Right atrium auricular region (tissue), 2 donors: Measurements from ENCODE around the gene NTPCR. TPM values are rescaled to one million over a fixed set of nuclear protein-coding genes. Genes with fewer than 3 reads are reported as not detected.
A peak's percentile ranks its signal among the peaks of the same experiment; 100 is the strongest.

Experiments used
- DNase-seq: peaks from one replicate; pipeline ENCODE4 v3.0.0-alpha.2; 2019; ENCODE audit warnings: low spot score
- H3K27ac ChIP-seq, 2 donors: fragments of 200-600 bp; sonication (generic); 1 replicate in 1 of 2; 2 replicates in 1 of 2; pipeline ENCODE4 v1.5.1; 2016 to 2019
- H3K27me3 ChIP-seq, 2 donors: fragments of 200-600 bp; sonication (generic); one replicate each; pipeline versions ENCODE4 v1.5.1 to v1.6.0; 2017 to 2019
- H3K36me3 ChIP-seq: fragments of 200-600 bp; sonication (generic); one replicate; pipeline ENCODE4 v1.5.1; 2016
- H3K4me1 ChIP-seq, 2 donors: fragments of 200-600 bp; sonication (generic); one replicate each; pipeline versions ENCODE4 v1.5.1 to v1.6.0; 2017 to 2019
- H3K4me3 ChIP-seq, 2 donors: fragments of 200-600 bp; sonication (generic); 1 replicate in 1 of 2; 2 replicates in 1 of 2; pipeline ENCODE4 v1.5.1; 2017 to 2019; ENCODE audit warnings: mild to moderate bottlenecking in 1 of 2, moderate library complexity in 1 of 2
- H3K9me3 ChIP-seq, 2 donors: fragments of 200-600 bp; sonication (generic); one replicate each; pipeline ENCODE4 v1.5.1; 2019
- CTCF ChIP-seq, 2 donors: fragments of 200-600 bp; sonication (generic); IDR thresholded peaks; one replicate each; pipeline ENCODE4 v1.5.1; 2019; ENCODE audit warnings: antibody characterized with exemption in 2 of 2
- total RNA-seq, 2 donors: library from RNA; depleted of rRNA; stranded (reverse); fragments of >200 nt; gene quantifications; one replicate each; pipeline ENCODE4 v1.1.0, GENCODE V29; 2016

The NTPCR gene
- total RNA-seq, 2 donors from 2014 or later, result 27.3 to 39.3 TPM

- no peak overlapping the region for H3K4me3 ChIP-seq
- H3K4me1 ChIP-seq, result no peaks in the 10 kb centered on the region
- DNase-seq, result no peak
- no peaks in the 10 kb centered on the region for H3K9me3 ChIP-seq
- H3K27ac ChIP-seq, result no peak overlapping the region
- TF ChIP-seq CTCF (IDR thresholded peaks at IDR 0.05), result no peak
- no peaks in the 10 kb centered on the region for H3K27me3 ChIP-seq
- no peaks in the 10 kb centered on the region for H3K36me3 ChIP-seq
Observed at GRCh38 chr1:233004451-233004850, 54.0 kb downstream of the NTPCR start.

- H3K4me3 ChIP-seq, result no peak overlapping the region
- DNase-seq, result no peak
Observed at GRCh38 chr1:233005156-233005555, 54.7 kb downstream of the NTPCR start.

GRCh38 chr1:233005703-233006102 is 55.3 kb downstream of the NTPCR start:
- H3K27ac ChIP-seq, result no peak overlapping the region
- no peaks in the 10 kb centered on the region for H3K4me1 ChIP-seq
- no peak for DNase-seq
- no peak overlapping the region for H3K4me3 ChIP-seq
- TF ChIP-seq CTCF (IDR thresholded peaks at IDR 0.05), result no peak
- no peaks in the 10 kb centered on the region for H3K27me3 ChIP-seq
- H3K9me3 ChIP-seq, result no peaks in the 10 kb centered on the region
- no peaks in the 10 kb centered on the region for H3K36me3 ChIP-seq

More at GRCh38 chr1:233005156-233005555, 54.7 kb downstream of the NTPCR start:
- no peaks in the 10 kb centered on the region for H3K36me3 ChIP-seq
- no peak overlapping the region for H3K27ac ChIP-seq
- H3K27me3 ChIP-seq, result no peaks in the 10 kb centered on the region
- no peak for TF ChIP-seq CTCF (IDR thresholded peaks at IDR 0.05)
- no peaks in the 10 kb centered on the region for H3K9me3 ChIP-seq
- no peaks in the 10 kb centered on the region for H3K4me1 ChIP-seq

- H3K36me3 ChIP-seq, result no peaks in the 10 kb centered on the region
- DNase-seq, result no peak
- H3K9me3 ChIP-seq, result no peaks in the 10 kb centered on the region
- H3K27ac ChIP-seq, result no peak overlapping the region
- no peaks in the 10 kb centered on the region for H3K4me1 ChIP-seq
- no peaks in the 10 kb centered on the region for H3K27me3 ChIP-seq
- TF ChIP-seq CTCF (IDR thresholded peaks at IDR 0.05), result no peak
- no peak overlapping the region for H3K4me3 ChIP-seq
Observed at GRCh38 chr1:233006108-233006507, 55.7 kb downstream of the NTPCR start.

- Histone ChIP-seq H3K27ac (no peak overlapping the region), H3K36me3 (no peaks in the 10 kb centered on the region), H3K9me3 (no peaks in the 10 kb centered on the region), H3K4me3 (no peak overlapping the region), H3K4me1 (no peaks in the 10 kb centered on the region), H3K27me3 (no peaks in the 10 kb centered on the region)
- TF ChIP-seq CTCF (IDR thresholded peaks at IDR 0.05), result no peak
- peak; percentile 4 for DNase-seq
Observed at GRCh38 chr1:233006541-233006973, 56.1 kb downstream of the NTPCR start.

GRCh38 chr1:233010146-233010545 is 59.7 kb downstream of the NTPCR start:
- no peak for DNase-seq
- H3K4me1 ChIP-seq, result no peaks in the 10 kb centered on the region
- no peaks in the 10 kb centered on the region for H3K36me3 ChIP-seq
- no peaks in the 10 kb centered on the region for H3K9me3 ChIP-seq
- no peak overlapping the region for H3K27ac ChIP-seq
- TF ChIP-seq CTCF (IDR thresholded peaks at IDR 0.05), result no peak
- no peaks in the 10 kb centered on the region for H3K27me3 ChIP-seq
- H3K4me3 ChIP-seq, result no peak overlapping the region
